Ureter (tissue), 1 donor: ENCODE measurements around the gene SRPK1. TPM values are rescaled to one million over a fixed set of nuclear protein-coding genes. Genes with fewer than 3 reads are reported as not detected.

ENCODE experiments used
- total RNA-seq: library from RNA; stranded (reverse); gene quantifications from one replicate; pipeline ENCODE4 v1.2.4, GENCODE V29; 2023
- donor health status: DM: yes; HTN: yes; CAD: no.

SRPK1 gene
- total RNA-seq, 1 donor from 2014 or later: 72.9 TPM

Other genes with a start within 250 kb of the SRPK1 start
- gene FKBP5, start 232.2 kb downstream of the SRPK1 start, total RNA-seq: 112 TPM
- gene ARMC12, start 184.1 kb downstream of the SRPK1 start, total RNA-seq: 1.5 TPM
- not detected for gene CLPSL2, start 144.5 kb downstream of the SRPK1 start, total RNA-seq
- gene CLPSL1, start 140.1 kb downstream of the SRPK1 start, total RNA-seq: not detected
- not detected for gene CLPS, start 123.8 kb downstream of the SRPK1 start, total RNA-seq
- not detected for gene LHFPL5, start 115.7 kb downstream of the SRPK1 start, total RNA-seq
- gene SLC26A8, start 103.5 kb upstream of the SRPK1 start, total RNA-seq: 0.18 TPM
- gene MAPK14, start 106.7 kb upstream of the SRPK1 start, total RNA-seq: 56.0 TPM
- 70.3 TPM for gene MAPK13, start 209.4 kb upstream of the SRPK1 start, total RNA-seq